ENCODE results near the gene CALR.

CALR gene

GRCh38 chr19:12922959-12923358 is 15.4 kb upstream of the CALR start:
- TF ChIP-seq CSDC2 (CRISPR knock-in tag; IDR thresholded peaks at IDR 0.05) = no peak
- no peak for TF ChIP-seq CREB5 (CRISPR knock-in tag; IDR thresholded peaks at IDR 0.05; ENCODE audit: low read depth)
- no peak for TF ChIP-seq ZNF565 (CRISPR knock-in tag; conservative IDR thresholded peaks at IDR 0.05; ENCODE audit: low read depth)
- no peak for TF ChIP-seq OSR1 (CRISPR knock-in tag; IDR thresholded peaks at IDR 0.05)
- no peak for ATAC-seq

- no peak for ATAC-seq
- TF ChIP-seq PATZ1 (CRISPR knock-in tag; IDR thresholded peaks at IDR 0.05; ENCODE audit: borderline replicate concordance) (no peak), ARNTL (CRISPR knock-in tag; IDR thresholded peaks at IDR 0.05; ENCODE audit: borderline replicate concordance, low read depth) (no peak), TSHZ2 (CRISPR knock-in tag; IDR thresholded peaks at IDR 0.05) (no peak), BACH2 (CRISPR knock-in tag; IDR thresholded peaks at IDR 0.05; ENCODE audit: borderline replicate concordance) (no peak), POU6F1 (CRISPR knock-in tag; IDR thresholded peaks at IDR 0.05; ENCODE audit: borderline replicate concordance, low read depth) (no peak), TOX (CRISPR knock-in tag; IDR thresholded peaks at IDR 0.05; ENCODE audit: borderline replicate concordance) (no peak)
Observed at GRCh38 chr19:12924621-12925310, 13.6 kb upstream of the CALR start.

- ATAC-seq = no peak
- TF ChIP-seq SNAI2 (CRISPR knock-in tag; IDR thresholded peaks at IDR 0.05) (no peak), ZNF70 (CRISPR knock-in tag; IDR thresholded peaks at IDR 0.05) (no peak), OSR1 (CRISPR knock-in tag; IDR thresholded peaks at IDR 0.05) (no peak), ARNTL (CRISPR knock-in tag; IDR thresholded peaks at IDR 0.05; ENCODE audit: borderline replicate concordance, low read depth) (no peak), PPARA (CRISPR knock-in tag; IDR thresholded peaks at IDR 0.05; ENCODE audit: borderline replicate concordance) (no peak), PATZ1 (CRISPR knock-in tag; IDR thresholded peaks at IDR 0.05; ENCODE audit: borderline replicate concordance) (no peak), ESRRG (CRISPR knock-in tag; IDR thresholded peaks at IDR 0.05) (no peak), TSHZ2 (CRISPR knock-in tag; IDR thresholded peaks at IDR 0.05) (no peak), RARB (CRISPR knock-in tag; IDR thresholded peaks at IDR 0.05) (no peak), TCF4 (CRISPR knock-in tag; IDR thresholded peaks at IDR 0.05; ENCODE audit: borderline replicate concordance) (no peak), ZNF8 (CRISPR knock-in tag; IDR thresholded peaks at IDR 0.05) (no peak), ZNF565 (CRISPR knock-in tag; conservative IDR thresholded peaks at IDR 0.05; ENCODE audit: low read depth) (no peak), CREB5 (CRISPR knock-in tag; IDR thresholded peaks at IDR 0.05; ENCODE audit: low read depth) (no peak), ZC3H10 (CRISPR knock-in tag; IDR thresholded peaks at IDR 0.05) (no peak), POU6F1 (CRISPR knock-in tag; IDR thresholded peaks at IDR 0.05; ENCODE audit: borderline replicate concordance, low read depth) (no peak), ZFP30 (CRISPR knock-in tag; IDR thresholded peaks at IDR 0.05) (no peak), TOX (CRISPR knock-in tag; IDR thresholded peaks at IDR 0.05; ENCODE audit: borderline replicate concordance) (no peak), CSDC2 (CRISPR knock-in tag; IDR thresholded peaks at IDR 0.05) (no peak)
Observed at GRCh38 chr19:12930002-12930645, 8.3 kb upstream of the CALR start.
